Keratinocyte (primary cell): ENCODE measurements around the gene SPACA7. TPM values are rescaled to one million over a fixed set of nuclear protein-coding genes. Genes with fewer than 3 reads are reported as not detected.

Experiments
- DNase-seq: peaks from one replicate; pipeline ENCODE4 v3.0.0-alpha.2; 2011; ENCODE audit warnings: low read depth, missing footprints, low spot score
- FAIRE-seq: peaks from 2 replicates; lab custom pipeline; 2011; peaks lifted over from hg19 to GRCh38; lab: Jason Lieb, UNC
- H2AFZ ChIP-seq: 2 replicates; pipeline ENCODE4 v1.6.0; 2012; ENCODE audit warnings: low read length, control low read depth, inconsistent platforms; ENCODE audit not compliant: control insufficient read depth
- H3K27ac ChIP-seq: 2 replicates; pipeline ENCODE4 v1.5.1; 2011; ENCODE audit warnings: low read length; ENCODE audit not compliant: control insufficient read depth, insufficient read depth
- H3K27me3 ChIP-seq: 3 replicates; pipeline ENCODE4 v1.6.0; 2011; ENCODE audit warnings: low read length; ENCODE audit not compliant: control insufficient read depth, insufficient read depth; ENCODE audit errors: extremely low read depth
- H3K36me3 ChIP-seq, 2 experiments: 2 replicates in 1 of 2; 3 replicates in 1 of 2; pipeline ENCODE4 v1.5.1; 2011; ENCODE audit warnings: low read length in 2 of 2, mild to moderate bottlenecking in 1 of 2; ENCODE audit not compliant: control insufficient read depth in 2 of 2, insufficient read depth in 2 of 2; ENCODE audit errors: extremely low read depth in 1 of 2
- H3K4me1 ChIP-seq: 3 replicates; pipeline ENCODE4 v1.5.1; 2011; ENCODE audit warnings: low read length; ENCODE audit not compliant: control insufficient read depth, insufficient read depth; ENCODE audit errors: extremely low read depth
- H3K4me2 ChIP-seq: 3 replicates; pipeline ENCODE4 v1.6.0; 2011; ENCODE audit warnings: low read depth, low read length; ENCODE audit not compliant: control insufficient read depth, insufficient read depth; ENCODE audit errors: extremely low read depth
- H3K4me3 ChIP-seq, 3 experiments: fragments of 200-600 bp in 1 of 3; sonication (generic) in 1 of 3; 2 replicates in 2 of 3; 3 replicates in 1 of 3; pipeline ENCODE4 v1.5.1; 2011 to 2016; ENCODE audit warnings: low read length in 3 of 3, mild to moderate bottlenecking in 3 of 3, control low read depth in 2 of 3, inconsistent platforms in 1 of 3, low read depth in 1 of 3, mixed read lengths in 1 of 3, mixed run types in 1 of 3, moderate library complexity in 1 of 3; ENCODE audit not compliant: control insufficient read depth in 2 of 3, insufficient read depth in 2 of 3; ENCODE audit errors: extremely low read depth in 1 of 3
- H3K79me2 ChIP-seq: 2 replicates; pipeline ENCODE4 v1.6.0; 2012; ENCODE audit warnings: low read length; ENCODE audit not compliant: control insufficient read depth, insufficient read depth
- H3K9ac ChIP-seq: 3 replicates; pipeline ENCODE4 v1.6.0; 2011; ENCODE audit warnings: low read length; ENCODE audit not compliant: control insufficient read depth, insufficient read depth; ENCODE audit errors: extremely low read depth
- H3K9me1 ChIP-seq: 3 replicates; pipeline ENCODE4 v1.6.0; 2011; ENCODE audit warnings: low read length; ENCODE audit not compliant: control insufficient read depth, insufficient read depth; ENCODE audit errors: extremely low read depth
- H3K9me3 ChIP-seq: 2 replicates; pipeline ENCODE4 v1.5.1; 2012; ENCODE audit warnings: low read depth, low read length; ENCODE audit not compliant: control insufficient read depth
- H4K20me1 ChIP-seq: 3 replicates; pipeline ENCODE4 v1.6.0; 2011; ENCODE audit warnings: low read length; ENCODE audit not compliant: control insufficient read depth, insufficient read depth; ENCODE audit errors: extremely low read depth
- EZH2 ChIP-seq: IDR thresholded peaks from one replicate; pipeline ENCODE4 v1.6.1; 2012; ENCODE audit warnings: inconsistent platforms, mild to moderate bottlenecking, low read length, moderate library complexity
- dilution Hi-C: fragments of 300-500 bp; cut with MboI; formaldehyde crosslinking; loops from one replicate; pipeline ENCODE4 v1.7.0; 2020; ENCODE audit warnings: low sequenced_read_pairs; ENCODE audit not compliant: extremely low pct_ligation_motif_present
- polyA plus RNA-seq, 5 experiments: library from polyadenylated mRNA; depleted of rRNA in 3 of 5; stranded (reverse) in 3 of 5; stranded (forward) in 1 of 5; unstranded in 1 of 5; fragments of >200 nt; gene quantifications; 1 replicate in 1 of 5; 2 replicates in 3 of 5; 3 replicates in 1 of 5; pipeline versions ENCODE4 v1.2.1 to v1.2.3, GENCODE V29; 2011 to 2012; ENCODE audit warnings: missing spikeins in 2 of 5, low read depth in 1 of 5, low replicate concordance in 1 of 5
- TF ChIP-seq, protein P1 (sequence below), 3 experiments: IDR thresholded peaks in 1 of 3; conservative IDR thresholded peaks in 1 of 3; optimal IDR thresholded peaks in 1 of 3; 2 replicates in 2 of 3; 3 replicates in 1 of 3; pipeline versions ENCODE3 to v1.5.1; 2011; ENCODE audit warnings: low read length in 3 of 3, mild to moderate bottlenecking in 3 of 3, moderate library complexity in 2 of 3, control low read depth in 1 of 3, inconsistent platforms in 1 of 3; ENCODE audit not compliant: insufficient read depth in 2 of 3; ENCODE audit errors: extremely low read depth in 1 of 3

SPACA7 gene
- polyA plus RNA-seq, 1 donor (not counting 4 experiments of a cell fraction or from before 2014, with no cell fraction given) = not detected

DNA sequence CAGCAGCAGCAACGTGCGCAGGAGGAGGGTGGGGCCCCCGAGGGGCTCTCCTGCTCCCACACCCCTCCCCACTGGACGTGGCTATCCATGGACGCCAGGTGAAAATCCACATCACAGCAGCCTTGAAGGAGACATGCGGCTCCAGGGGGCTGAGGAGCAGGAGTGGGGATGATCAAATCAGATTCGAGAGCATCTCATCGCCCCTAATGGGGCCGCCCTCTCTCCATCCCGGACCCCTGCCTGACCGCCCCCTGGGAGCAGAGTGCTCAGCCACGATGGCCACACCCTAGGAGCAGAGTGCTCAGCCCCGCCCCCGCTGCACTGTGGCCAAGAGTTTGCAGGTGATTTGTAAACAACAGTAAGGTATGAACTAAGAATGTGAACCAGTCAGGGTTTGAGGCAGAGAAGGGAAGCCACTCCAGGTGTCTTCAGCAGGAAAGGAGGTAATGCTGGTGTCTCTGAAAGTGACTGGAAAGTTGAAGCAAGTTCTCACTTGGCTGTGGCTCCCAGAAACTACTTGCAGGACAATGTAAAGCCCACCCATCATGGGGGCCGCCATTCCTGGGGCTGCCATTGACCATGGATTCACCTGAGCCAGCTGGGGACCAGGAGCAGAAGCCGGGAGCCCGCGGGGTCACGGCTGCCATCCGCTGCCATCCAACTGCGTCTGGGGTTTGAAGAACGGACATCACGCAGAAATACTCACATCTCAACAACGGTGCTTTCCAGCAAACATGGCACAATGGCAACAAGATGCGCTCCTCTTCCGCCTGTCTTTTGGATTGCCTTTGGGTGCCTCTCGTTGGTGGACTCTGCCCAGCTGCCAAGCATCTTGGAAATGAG is 71.8 kb downstream of the SPACA7 start:
- Histone ChIP-seq H3K4me3 (no peak overlapping the region), H3K36me3 (no peaks in the 10 kb centered on the region), H3K27me3 (peaks cover 15% of the 10 kb centered on the region), H3K9ac (no peak overlapping the region), H2AFZ (no peak overlapping the region), H3K9me1 (no peaks in the 10 kb centered on the region), H3K4me2 (no peak overlapping the region), H3K9me3 (no peaks in the 10 kb centered on the region), H3K79me2 (no peaks in the 10 kb centered on the region), H3K27ac (no peak overlapping the region), H4K20me1 (no peaks in the 10 kb centered on the region), H3K4me1 (no peaks in the 10 kb centered on the region)
- TF ChIP-seq, protein P1, sequence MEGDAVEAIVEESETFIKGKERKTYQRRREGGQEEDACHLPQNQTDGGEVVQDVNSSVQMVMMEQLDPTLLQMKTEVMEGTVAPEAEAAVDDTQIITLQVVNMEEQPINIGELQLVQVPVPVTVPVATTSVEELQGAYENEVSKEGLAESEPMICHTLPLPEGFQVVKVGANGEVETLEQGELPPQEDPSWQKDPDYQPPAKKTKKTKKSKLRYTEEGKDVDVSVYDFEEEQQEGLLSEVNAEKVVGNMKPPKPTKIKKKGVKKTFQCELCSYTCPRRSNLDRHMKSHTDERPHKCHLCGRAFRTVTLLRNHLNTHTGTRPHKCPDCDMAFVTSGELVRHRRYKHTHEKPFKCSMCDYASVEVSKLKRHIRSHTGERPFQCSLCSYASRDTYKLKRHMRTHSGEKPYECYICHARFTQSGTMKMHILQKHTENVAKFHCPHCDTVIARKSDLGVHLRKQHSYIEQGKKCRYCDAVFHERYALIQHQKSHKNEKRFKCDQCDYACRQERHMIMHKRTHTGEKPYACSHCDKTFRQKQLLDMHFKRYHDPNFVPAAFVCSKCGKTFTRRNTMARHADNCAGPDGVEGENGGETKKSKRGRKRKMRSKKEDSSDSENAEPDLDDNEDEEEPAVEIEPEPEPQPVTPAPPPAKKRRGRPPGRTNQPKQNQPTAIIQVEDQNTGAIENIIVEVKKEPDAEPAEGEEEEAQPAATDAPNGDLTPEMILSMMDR (optimal IDR thresholded peaks at IDR 0.05 in 1 of 3, IDR thresholded peaks at IDR 0.05 in 1 of 3, conservative IDR thresholded peaks at IDR 0.05 in 1 of 3; ENCODE audit: extremely low read depth in 1 of 3, insufficient read depth in 2 of 3, low read length in 3 of 3) = no peak
- no peak for TF ChIP-seq EZH2
- dilution Hi-C loops = no loop called here
- DNase-seq (no peak), FAIRE-seq (no peak)

DNA sequence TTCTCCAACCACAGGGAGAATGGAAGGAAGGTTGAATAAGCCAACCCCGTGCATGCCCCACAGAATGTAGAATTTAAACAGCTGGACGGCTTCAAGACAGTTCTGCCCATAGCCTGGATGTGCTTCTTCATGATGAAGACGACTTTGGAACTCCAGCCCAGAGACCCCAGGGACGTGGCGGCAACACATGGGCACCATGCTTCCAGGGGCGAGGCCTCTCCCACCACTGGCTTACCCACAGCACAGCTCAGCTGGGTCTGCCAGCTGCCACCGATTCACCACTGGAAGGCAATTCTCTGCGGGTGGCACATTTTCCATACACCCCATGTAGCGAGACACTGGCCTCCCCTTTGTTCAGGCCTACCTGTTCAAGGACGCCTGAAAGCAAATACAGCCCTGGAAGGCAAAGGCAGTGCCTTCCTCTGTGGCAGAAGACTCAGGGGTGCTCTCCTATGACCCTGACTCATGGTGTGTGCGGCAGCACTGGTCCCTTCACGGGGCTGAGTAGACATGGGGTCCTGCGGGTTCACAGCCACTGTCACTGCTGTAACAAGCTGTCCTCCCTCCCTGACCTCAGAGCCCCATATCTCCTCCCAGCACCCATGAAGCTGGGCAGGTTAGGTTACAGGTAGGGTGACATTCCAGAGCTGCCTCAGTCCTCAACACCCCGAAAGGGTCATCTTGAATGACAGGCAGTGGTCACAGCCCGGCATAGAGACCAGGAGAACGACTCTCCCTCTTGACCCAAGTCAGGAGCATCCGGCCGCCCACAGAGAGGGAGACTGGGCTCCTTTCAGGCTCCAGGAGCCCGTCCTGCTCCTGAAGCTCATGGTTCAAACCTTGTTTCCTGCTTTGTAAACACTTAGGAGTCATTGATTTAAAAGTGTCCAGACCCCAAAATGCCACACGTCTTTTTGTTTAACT is 72.7 kb downstream of the SPACA7 start:
- Histone ChIP-seq H3K27ac (no peak overlapping the region), H3K9me1 (no peaks in the 10 kb centered on the region), H3K27me3 (peaks cover 6% of the 10 kb centered on the region), H3K36me3 (no peaks in the 10 kb centered on the region), H3K9me3 (no peaks in the 10 kb centered on the region), H3K9ac (no peak overlapping the region), H3K79me2 (no peaks in the 10 kb centered on the region), H3K4me1 (no peaks in the 10 kb centered on the region), H4K20me1 (no peaks in the 10 kb centered on the region), H3K4me3 (no peak overlapping the region), H3K4me2 (no peak overlapping the region), H2AFZ (no peak overlapping the region)
- dilution Hi-C loops = no loop called here
- TF ChIP-seq EZH2 = no peak
- TF ChIP-seq, protein P1 (optimal IDR thresholded peaks at IDR 0.05 in 1 of 3, IDR thresholded peaks at IDR 0.05 in 1 of 3, conservative IDR thresholded peaks at IDR 0.05 in 1 of 3; ENCODE audit: extremely low read depth in 1 of 3, insufficient read depth in 2 of 3, low read length in 3 of 3) = no peak
- FAIRE-seq (no peak), DNase-seq (no peak)
